Activated CD8-positive, alpha-beta memory T cell treated with anti-CD3 and anti-CD28 coated beads, Interleukin-2, amount 10 ng/mL, durations not matched to agents 7 days and 5 days (primary cell): Measurements from ENCODE around the gene MYH2. TPM values are rescaled to one million over a fixed set of nuclear protein-coding genes. Genes with fewer than 3 reads are reported as not detected.
"Not testable (repeated sequence)": the region's sequence is repeated elsewhere in the genome, so short reads cannot be mapped to it uniquely, and the experiment has no call there.

Source experiments
- ATAC-seq: fragments of 150-1000 bp; cut with Tn5 transposase; one replicate; pipeline ENCODE4 v1.10.0; 2021; ENCODE audit warnings: moderate library complexity
- CTCF ChIA-PET: fragments of 350-600 bp; sonication (Branson Sonifier 250); formaldehyde crosslinking; loops from one replicate; lab custom pipeline; 2021; ENCODE audit warnings: antibody characterized with exemption; lab: Charles Lee
- DNase-seq: peaks from one replicate; pipeline ENCODE4 v3.0.0-alpha.2; 2020
- H3K27ac Mint-ChIP-seq: one replicate; pipeline ENCODE4 v1.8.0; 2021; ENCODE audit warnings: mild to moderate bottlenecking, mixed read lengths
- H3K27me3 Mint-ChIP-seq: one replicate; pipeline ENCODE4 v1.8.0; 2021; ENCODE audit warnings: mixed read lengths
- H3K36me3 Mint-ChIP-seq: one replicate; pipeline ENCODE4 v1.8.0; 2021; ENCODE audit warnings: mild to moderate bottlenecking, mixed read lengths
- H3K4me1 Mint-ChIP-seq: one replicate; pipeline ENCODE4 v1.8.0; 2021; ENCODE audit warnings: mixed read lengths
- H3K4me3 Mint-ChIP-seq: one replicate; pipeline ENCODE4 v1.8.0; 2021; ENCODE audit warnings: mild to moderate bottlenecking, moderate library complexity, mixed read lengths
- H3K9me3 Mint-ChIP-seq: one replicate; pipeline ENCODE4 v1.8.0; 2022; ENCODE audit warnings: low read depth, mixed read lengths
- total RNA-seq, 2 experiments: library from RNA; stranded (reverse); gene quantifications; one replicate each; pipeline ENCODE4 v1.2.3, GENCODE V29; 2021

Gene MYH2
- total RNA-seq, 2 experiments from 2014 or later: not detected

DNA sequence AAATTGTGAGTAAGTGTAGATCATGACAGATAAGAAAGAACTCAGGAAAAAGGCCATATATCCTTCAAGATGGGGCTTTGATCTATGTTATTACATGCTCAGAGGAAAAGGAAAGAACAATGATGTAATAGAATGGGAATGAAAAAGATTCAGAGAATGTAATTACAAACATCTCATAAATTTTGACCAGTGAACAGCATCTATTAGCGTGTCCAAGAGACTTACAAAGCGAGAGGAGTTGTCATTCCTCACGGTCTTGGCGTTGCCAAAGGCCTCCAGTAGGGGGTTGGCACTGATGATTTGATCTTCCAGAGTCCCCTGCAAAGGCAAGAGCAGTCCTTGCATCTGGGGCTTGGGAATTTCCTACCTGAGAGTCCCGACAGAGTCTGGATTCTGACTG lies 6.0 kb downstream of the MYH2 start:
- H3K4me3 Mint-ChIP-seq, DNase-seq, ATAC-seq, CTCF ChIA-PET, H3K4me1 Mint-ChIP-seq, H3K27me3 Mint-ChIP-seq, H3K36me3 Mint-ChIP-seq, H3K27ac Mint-ChIP-seq: not testable (repeated sequence)
- H3K9me3 Mint-ChIP-seq: peaks cover 10% of the 10 kb centered on the region

DNA sequence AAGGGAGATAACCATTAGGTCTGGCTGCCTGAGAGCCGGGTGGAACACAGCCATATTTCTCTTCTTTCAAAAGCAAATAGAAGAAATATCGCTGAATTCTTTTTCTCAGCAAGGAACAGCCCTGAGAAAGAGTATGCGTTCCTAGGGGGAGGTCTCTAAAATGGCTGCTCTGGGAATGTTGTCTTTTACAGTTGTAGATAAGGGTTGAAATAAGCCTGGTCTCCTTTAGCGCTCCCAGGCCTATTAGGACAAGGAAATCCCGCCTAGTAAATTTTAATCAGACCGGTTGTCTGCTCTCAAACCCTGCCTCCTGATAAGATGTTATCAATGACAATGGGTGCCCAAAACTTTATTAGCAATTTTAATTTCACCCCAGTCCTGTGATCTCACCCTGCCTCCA lies 8.3 kb downstream of the MYH2 start:
- H3K27me3 Mint-ChIP-seq, H3K4me1 Mint-ChIP-seq, CTCF ChIA-PET, H3K4me3 Mint-ChIP-seq, H3K27ac Mint-ChIP-seq, DNase-seq, ATAC-seq, H3K36me3 Mint-ChIP-seq: not testable (repeated sequence)
- H3K9me3 Mint-ChIP-seq: peaks cover 10% of the 10 kb centered on the region

DNA sequence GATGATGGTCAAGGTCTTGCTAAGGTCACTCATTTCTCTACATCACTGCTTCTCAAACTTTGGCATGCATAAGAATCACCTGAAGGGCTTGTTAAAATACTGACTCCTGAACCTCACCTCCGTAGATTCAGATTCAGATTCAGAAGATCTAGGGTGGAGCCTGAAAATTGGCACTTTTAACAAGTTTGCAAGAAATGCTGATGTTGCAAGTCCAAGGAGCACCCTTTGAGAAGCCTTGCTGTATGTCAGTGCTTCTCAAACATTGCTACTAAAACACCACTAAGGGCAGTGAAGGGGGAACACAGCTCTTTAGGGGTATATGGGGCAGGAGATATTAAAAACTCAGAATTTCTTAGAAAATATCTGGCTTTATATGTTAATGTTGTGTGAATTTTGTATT lies 17.4 kb downstream of the MYH2 start:
- DNase-seq (no peak), ATAC-seq (no peak)
- Mint-ChIP-seq H3K27me3 (peaks cover 2% of the 10 kb centered on the region), H3K4me3 (no peak overlapping the region), H3K4me1 (no peaks in the 10 kb centered on the region), H3K9me3 (no peaks in the 10 kb centered on the region), H3K27ac (no peak overlapping the region), H3K36me3 (no peaks in the 10 kb centered on the region)
- CTCF ChIA-PET: no interaction called here

DNA sequence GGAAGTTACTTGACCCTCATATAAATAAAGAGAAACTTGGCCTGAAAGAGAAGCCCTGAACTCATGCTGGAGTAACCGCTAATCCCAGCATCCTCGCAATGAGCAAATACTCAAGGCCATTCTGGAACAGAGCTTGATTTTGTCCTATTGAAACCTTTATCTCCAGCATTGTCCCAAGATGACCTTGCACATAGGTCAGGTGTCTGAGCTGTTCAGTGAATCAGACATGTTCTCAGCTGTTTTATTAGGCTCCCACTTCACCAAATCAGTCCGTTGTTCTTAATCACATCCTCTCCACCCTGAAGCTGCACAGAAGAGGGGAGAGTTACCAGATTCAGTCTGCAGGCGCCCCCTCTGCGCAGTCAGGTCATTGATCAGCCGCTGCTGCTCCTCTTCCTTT lies 22.0 kb downstream of the MYH2 start:
- Mint-ChIP-seq H3K27ac (no peak overlapping the region), H3K9me3 (no peaks in the 10 kb centered on the region), H3K36me3 (no peaks in the 10 kb centered on the region), H3K4me1 (no peaks in the 10 kb centered on the region), H3K27me3 (peaks cover 2% of the 10 kb centered on the region), H3K4me3 (no peak overlapping the region)
- ATAC-seq (no peak), DNase-seq (no peak)
- CTCF ChIA-PET: no interaction called here

DNA sequence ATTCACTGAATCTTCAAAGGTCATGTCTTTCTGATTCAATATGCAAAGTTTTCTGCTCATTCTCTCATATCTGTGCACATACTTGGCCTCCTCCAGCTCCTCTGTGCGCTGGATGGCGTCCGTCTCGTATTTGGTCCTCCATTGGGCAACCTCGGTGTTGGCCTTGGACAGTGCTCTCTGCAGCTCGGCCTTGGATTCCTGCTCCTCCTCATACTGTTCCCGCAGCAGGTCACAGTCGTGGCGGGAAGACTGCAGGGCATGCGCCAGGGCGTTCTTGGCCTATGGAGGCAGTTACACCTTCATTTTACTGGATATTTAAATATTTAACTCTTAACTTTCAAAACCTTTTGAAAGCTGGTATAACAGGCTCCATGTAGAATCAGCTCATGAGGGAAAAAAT lies 22.9 kb downstream of the MYH2 start:
- no peaks in the 10 kb centered on the region for H3K4me1 Mint-ChIP-seq
- DNase-seq (no peak), ATAC-seq (no peak)
- CTCF ChIA-PET: no interaction called here
- H3K4me3 Mint-ChIP-seq: no peak overlapping the region
- no peaks in the 10 kb centered on the region for H3K9me3 Mint-ChIP-seq
- no peak overlapping the region for H3K27ac Mint-ChIP-seq
- H3K36me3 Mint-ChIP-seq: no peaks in the 10 kb centered on the region
- H3K27me3 Mint-ChIP-seq: peaks cover 2% of the 10 kb centered on the region

DNA sequence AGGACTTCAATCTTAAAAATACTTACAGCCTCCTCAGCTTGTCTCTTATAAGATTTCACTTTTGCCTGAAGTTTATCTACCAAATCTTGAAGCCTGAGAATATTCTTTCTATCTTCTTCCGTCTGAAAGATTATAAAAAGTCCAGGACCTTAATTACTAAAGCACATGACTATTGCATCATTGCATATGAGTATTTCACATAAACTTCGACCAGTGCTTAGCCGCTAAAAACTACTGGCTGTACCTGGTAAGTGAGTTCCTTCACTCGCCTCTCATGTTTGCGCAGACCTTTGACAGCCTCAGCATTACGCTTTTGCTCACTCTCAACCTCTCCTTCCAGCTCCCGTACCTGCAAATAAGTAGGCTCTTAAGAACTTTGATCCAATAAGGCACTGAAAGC lies 26.4 kb downstream of the MYH2 start:
- ATAC-seq (no peak), DNase-seq (no peak)
- CTCF ChIA-PET: no interaction called here
- Mint-ChIP-seq H3K9me3 (no peaks in the 10 kb centered on the region), H3K27me3 (no peaks in the 10 kb centered on the region), H3K4me3 (no peak overlapping the region), H3K4me1 (no peaks in the 10 kb centered on the region), H3K36me3 (no peaks in the 10 kb centered on the region), H3K27ac (no peak overlapping the region)

DNA sequence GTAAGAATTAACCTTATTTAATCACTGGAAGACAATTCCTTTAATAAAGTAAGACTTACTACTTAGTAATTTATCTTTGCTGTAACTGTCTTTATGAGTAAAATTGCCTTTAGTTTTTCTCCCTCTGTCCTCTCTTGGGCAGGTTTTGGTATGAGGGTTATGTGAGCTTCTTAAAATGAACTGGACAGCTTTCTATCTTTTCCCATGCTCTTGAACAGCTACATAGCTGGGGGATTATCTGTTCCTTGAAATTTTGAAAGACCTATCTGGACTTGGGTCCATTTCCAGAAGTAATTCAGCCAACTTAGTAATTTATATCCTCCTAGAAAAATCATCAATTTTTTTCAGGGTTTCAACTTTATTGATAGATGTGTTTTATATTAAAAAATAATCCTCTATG lies 27.5 kb downstream of the MYH2 start:
- CTCF ChIA-PET: interaction anchor here (0.7 kb wide), 1 partner anchor 178 kb away, joined by 4 read pairs; no protein-coding TSS in a partner anchor
- no peaks in the 10 kb centered on the region for H3K9me3 Mint-ChIP-seq

DNA sequence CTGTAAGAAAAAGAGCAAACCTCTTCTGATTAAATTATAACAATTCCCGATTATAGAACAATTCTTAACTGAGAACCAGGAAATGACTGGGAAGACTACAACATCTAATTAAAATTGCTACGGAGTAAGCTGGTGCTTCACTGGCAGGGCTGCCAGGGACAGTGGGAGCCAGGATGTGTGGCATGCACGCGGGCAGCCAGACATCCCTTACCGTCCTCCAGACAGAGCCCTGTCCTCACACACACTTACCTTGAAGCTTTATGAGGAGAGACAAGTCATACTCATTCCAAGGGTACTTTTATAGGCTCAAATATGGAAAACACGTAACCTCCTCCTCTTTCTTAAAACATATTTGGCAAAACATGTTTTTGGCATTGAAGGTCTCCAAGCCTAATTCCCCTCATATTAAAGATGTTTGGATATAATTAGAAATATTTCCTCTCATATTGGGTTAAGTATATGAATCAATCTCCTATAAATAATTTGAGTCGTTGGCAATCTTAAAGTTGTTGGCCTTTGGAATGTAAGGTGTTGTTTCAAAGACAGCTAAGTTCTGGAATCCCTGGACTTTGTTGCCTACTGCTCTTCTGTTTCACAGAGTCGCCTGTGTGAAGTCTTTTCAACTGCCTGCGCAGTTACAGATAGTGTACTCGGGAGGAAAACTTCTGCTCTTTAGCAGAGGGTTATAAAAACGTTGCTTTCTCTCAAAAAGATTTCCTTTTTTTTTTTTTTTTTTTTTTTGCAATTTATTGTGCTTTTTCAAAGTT lies 31.0 kb downstream of the MYH2 start, which contains the start of gene MYH1:
MYH1 (minus strand) TSS at position 272 of the 767 bp plus-strand sequence. CDS start 1,900 bp downstream, outside the sequence.
- CTCF ChIA-PET: no interaction called here
- no peaks in the 10 kb centered on the region for H3K9me3 Mint-ChIP-seq
- peaks cover 2% of the 10 kb centered on the region for H3K27me3 Mint-ChIP-seq
- DNase-seq (no peak), ATAC-seq (no peak)
- no peak within 1 kb of the TSS for H3K4me3 Mint-ChIP-seq
- H3K27ac Mint-ChIP-seq: no peak within 1 kb of the TSS
- H3K4me1 Mint-ChIP-seq: no peaks in the 10 kb centered on the region
- H3K36me3 Mint-ChIP-seq: no peaks in the 10 kb centered on the region

More for the DNA sequence above, 27.5 kb downstream of the MYH2 start:
- ATAC-seq: no peak
- Mint-ChIP-seq H3K4me1 (no peaks in the 10 kb centered on the region), H3K36me3 (no peaks in the 10 kb centered on the region), H3K27me3 (no peaks in the 10 kb centered on the region), H3K27ac (no peak overlapping the region), H3K4me3 (no peak overlapping the region)
- no peak for DNase-seq

DNA sequence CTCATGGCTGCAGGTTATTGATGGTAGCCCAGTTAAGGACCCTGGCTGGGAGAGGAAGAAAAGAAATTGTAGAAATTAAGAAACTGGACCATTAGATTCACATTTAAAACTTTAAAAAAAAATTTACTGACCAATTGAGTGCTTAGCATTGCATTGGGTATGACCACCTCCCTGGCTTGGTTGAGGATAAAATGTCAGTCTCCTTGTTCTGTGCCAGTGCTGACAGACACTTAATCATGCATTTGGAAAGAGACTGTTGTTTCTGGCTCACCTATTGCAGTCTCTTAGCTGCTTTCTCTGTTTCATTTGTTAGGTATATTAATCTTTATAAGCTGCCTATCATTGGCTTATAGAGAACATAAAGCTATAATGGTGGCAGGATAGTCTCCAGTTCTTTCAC lies 32.8 kb downstream of the MYH2 start:
- H3K27ac Mint-ChIP-seq: no peak overlapping the region
- ATAC-seq (no peak), DNase-seq (no peak)
- H3K27me3 Mint-ChIP-seq: peaks cover 2% of the 10 kb centered on the region
- CTCF ChIA-PET: no interaction called here
- H3K36me3 Mint-ChIP-seq: no peaks in the 10 kb centered on the region
- H3K4me3 Mint-ChIP-seq: no peak overlapping the region
- H3K9me3 Mint-ChIP-seq: no peaks in the 10 kb centered on the region
- no peaks in the 10 kb centered on the region for H3K4me1 Mint-ChIP-seq

DNA sequence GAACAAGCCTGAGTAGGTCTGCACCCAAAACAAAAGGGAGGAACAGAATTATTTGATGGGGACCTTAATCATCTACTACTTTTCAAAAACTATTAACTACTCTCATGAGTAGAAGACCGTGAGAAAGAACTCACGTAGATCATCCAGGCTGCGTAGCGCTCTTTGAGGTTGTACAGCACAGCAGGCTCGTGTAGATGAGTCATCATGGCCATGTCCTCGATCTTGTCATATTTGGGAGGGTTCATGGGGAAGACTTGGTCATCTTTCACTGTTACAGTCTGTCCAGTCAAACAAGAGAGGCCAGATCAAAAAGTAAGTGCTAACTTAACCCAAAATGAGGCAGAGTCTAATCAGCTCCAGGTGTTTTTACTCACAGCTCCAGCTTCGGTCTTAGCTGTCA lies 33.4 kb downstream of the MYH2 start:
- DNase-seq: no peak
- H3K27ac Mint-ChIP-seq: no peak overlapping the region
- no peaks in the 10 kb centered on the region for H3K4me1 Mint-ChIP-seq
- H3K36me3 Mint-ChIP-seq: no peaks in the 10 kb centered on the region
- CTCF ChIA-PET: no interaction called here
- ATAC-seq: no peak
- H3K27me3 Mint-ChIP-seq: peaks cover 2% of the 10 kb centered on the region
- no peaks in the 10 kb centered on the region for H3K9me3 Mint-ChIP-seq
- no peak overlapping the region for H3K4me3 Mint-ChIP-seq

DNA sequence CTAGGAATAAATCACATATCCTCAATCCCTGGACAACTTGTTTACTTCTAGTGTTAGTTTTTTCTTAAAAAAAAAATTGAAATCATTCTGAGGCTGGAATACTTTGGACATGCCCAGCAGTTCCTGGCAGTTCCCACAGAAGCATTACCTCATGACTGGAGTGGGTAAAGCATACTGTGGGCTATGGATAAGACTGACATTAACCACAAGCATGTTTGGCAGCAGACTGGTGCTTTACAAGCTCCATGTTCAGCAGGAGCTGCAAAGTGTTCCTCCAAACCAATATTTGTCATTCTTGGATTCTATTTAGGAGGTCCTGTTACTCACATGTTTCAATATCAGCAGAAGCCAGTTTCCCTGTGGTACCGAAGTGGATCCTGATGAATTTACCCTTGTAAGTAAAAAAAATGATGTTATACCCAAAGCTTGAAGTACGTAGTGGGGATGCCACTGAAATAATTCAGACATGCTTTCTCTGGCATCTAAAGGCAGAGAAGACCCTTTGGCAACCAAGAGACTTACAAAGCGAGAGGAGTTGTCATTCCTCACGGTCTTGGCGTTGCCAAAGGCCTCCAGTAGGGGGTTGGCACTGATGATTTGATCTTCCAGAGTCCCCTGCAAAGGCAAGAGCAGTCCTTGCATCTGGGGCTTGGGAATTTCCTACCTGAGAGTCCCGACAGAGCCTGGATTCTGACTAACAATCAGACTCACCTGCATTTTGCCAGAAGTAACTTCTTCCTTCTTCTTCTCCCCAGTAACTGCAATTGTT lies 36.0 kb downstream of the MYH2 start:
- Mint-ChIP-seq H3K9me3 (no peaks in the 10 kb centered on the region), H3K27me3 (peaks cover 2% of the 10 kb centered on the region), H3K4me3 (no peak overlapping the region), H3K27ac (no peak overlapping the region), H3K4me1 (no peaks in the 10 kb centered on the region), H3K36me3 (no peaks in the 10 kb centered on the region)
- CTCF ChIA-PET: interaction anchor here (1.1 kb wide), 1 partner anchor 105 kb away, joined by 4 read pairs; no protein-coding TSS in a partner anchor
- DNase-seq (no peak), ATAC-seq (no peak)

DNA sequence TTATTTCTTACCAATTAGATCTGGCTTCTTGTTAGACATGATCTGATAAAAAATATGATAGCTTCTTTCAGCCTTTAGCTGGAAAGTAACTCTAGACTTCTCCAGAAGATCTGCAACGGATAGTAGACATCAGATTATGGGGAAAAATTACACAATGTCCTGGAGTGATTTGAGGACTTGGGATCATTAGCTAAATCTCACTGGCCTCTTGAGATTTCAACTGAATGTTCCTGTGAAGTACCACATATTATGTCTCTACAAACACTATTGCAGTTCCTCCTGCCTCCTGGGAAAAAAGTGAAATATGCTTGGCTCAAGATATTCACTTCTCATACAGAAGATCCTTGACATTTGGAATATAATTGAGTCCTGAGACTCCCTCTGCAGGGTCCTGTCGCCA lies 36.6 kb downstream of the MYH2 start:
- Mint-ChIP-seq H3K4me3 (no peak overlapping the region), H3K27ac (no peak overlapping the region), H3K36me3 (no peaks in the 10 kb centered on the region), H3K4me1 (no peaks in the 10 kb centered on the region), H3K9me3 (no peaks in the 10 kb centered on the region), H3K27me3 (peaks cover 2% of the 10 kb centered on the region)
- DNase-seq (no peak), ATAC-seq (no peak)
- CTCF ChIA-PET: no interaction called here

DNA sequence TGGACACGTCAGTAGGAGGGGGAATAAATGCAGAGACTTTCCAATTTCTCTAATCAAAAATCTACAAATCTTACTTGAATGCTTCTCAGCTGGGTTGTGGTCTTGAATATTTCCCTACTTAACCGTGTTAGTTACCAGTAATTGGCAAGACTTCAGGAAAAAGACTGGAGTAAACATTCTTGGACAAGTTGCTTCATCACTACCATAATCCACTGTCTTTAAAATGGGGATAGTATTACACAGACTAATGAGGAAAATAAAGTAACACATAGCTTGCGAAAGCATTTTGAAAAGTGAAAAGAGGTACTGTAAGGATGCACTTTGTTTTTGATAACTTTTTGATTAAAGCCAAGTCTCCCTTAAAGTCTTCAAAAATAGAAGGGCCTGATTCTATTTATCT lies 49.5 kb downstream of the MYH2 start:
- ATAC-seq (no peak), DNase-seq (no peak)
- Mint-ChIP-seq H3K9me3 (no peaks in the 10 kb centered on the region), H3K27ac (no peak overlapping the region), H3K27me3 (no peaks in the 10 kb centered on the region), H3K36me3 (no peaks in the 10 kb centered on the region), H3K4me3 (no peak overlapping the region), H3K4me1 (no peaks in the 10 kb centered on the region)
- CTCF ChIA-PET: no interaction called here

DNA sequence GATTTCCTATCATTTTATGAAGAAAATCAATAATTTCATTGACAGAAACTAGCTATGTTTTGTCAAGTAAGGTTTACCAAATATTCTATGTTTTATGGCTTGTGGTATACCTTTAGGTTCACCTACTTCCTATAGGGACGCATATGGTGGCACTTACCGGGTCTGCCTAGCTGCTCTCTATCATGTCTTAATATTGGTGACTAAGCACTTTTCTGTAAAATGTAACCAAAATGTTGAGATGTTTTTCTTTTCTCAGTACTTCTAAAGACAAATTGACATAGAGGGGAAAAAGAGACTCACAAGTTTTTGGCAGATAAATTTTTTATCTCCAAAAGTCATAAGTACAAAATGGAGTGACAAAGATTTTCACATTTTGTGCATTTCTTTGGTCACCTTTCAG lies 57.5 kb downstream of the MYH2 start:
- Mint-ChIP-seq H3K4me3 (no peak overlapping the region), H3K36me3 (no peaks in the 10 kb centered on the region), H3K27me3 (no peaks in the 10 kb centered on the region), H3K9me3 (peaks cover 25% of the 10 kb centered on the region), H3K27ac (no peak overlapping the region), H3K4me1 (no peaks in the 10 kb centered on the region)
- no peak for ATAC-seq
- CTCF ChIA-PET: no interaction called here
- DNase-seq: no peak
